ENCODE results near the gene ATG5. TPM values are rescaled to one million over a fixed set of nuclear protein-coding genes. Genes with fewer than 3 reads are reported as not detected.
"Not testable (repeated sequence)": the region's sequence is repeated elsewhere in the genome, so short reads cannot be mapped to it uniquely, and the experiment has no call there.

The ATG5 gene
- total RNA-seq, 4 donors from 2014 or later: 25.3 to 47.8 (median 35.2) TPM

- H3K27ac ChIP-seq (replicated peaks in 1 of 4): no peak overlapping the region
- WGBS: 87% methylated on average over 4 of the region's 4 CpGs
- no peak for DNase-seq (ENCODE audit: extremely low spot score)
- H3K36me3 ChIP-seq: no peaks in the 10 kb centered on the region
- intact Hi-C loops (cut with DNase I): no loop called here
- no peaks in the 10 kb centered on the region for H3K27me3 ChIP-seq
- no peaks in the 10 kb centered on the region for H3K4me1 ChIP-seq
- TF ChIP-seq POLR2AphosphoS5 (IDR thresholded peaks at IDR 0.05) (no peak), EP300 (IDR thresholded peaks at IDR 0.05) (no peak), CTCF (IDR thresholded peaks at IDR 0.05) (no peak), POLR2A (IDR thresholded peaks at IDR 0.05; ENCODE audit: low read depth) (no peak)
- no peaks in the 10 kb centered on the region for H3K9me3 ChIP-seq
- H3K4me3 ChIP-seq: no peak overlapping the region
Measured at GRCh38 chr6:106152952-106153351, 172.6 kb downstream of the ATG5 start.

- DNase-seq (ENCODE audit: extremely low spot score): not testable (repeated sequence)
- 87% methylated on average over 3 of the region's 3 CpGs for WGBS
Measured at GRCh38 chr6:106152476-106152875, 173.1 kb downstream of the ATG5 start.

GRCh38 chr6:106149472-106150069, 176.0 kb downstream of the ATG5 start:
- 88% methylated on average over 1 of the region's 1 CpG for WGBS
- H3K27ac ChIP-seq (replicated peaks in 1 of 4): no peak overlapping the region
- H3K9me3 ChIP-seq: no peaks in the 10 kb centered on the region
- DNase-seq (ENCODE audit: extremely low spot score): no peak
- no peak overlapping the region for H3K4me3 ChIP-seq
- peaks cover 0 to 4% (median 0%) of the 10 kb centered on the region in 4 donors for H3K27me3 ChIP-seq
- no peaks in the 10 kb centered on the region for H3K4me1 ChIP-seq
- H3K36me3 ChIP-seq: no peaks in the 10 kb centered on the region
- TF ChIP-seq POLR2A (IDR thresholded peaks at IDR 0.05; ENCODE audit: low read depth) (no peak), CTCF (IDR thresholded peaks at IDR 0.05) (no peak), POLR2AphosphoS5 (IDR thresholded peaks at IDR 0.05) (no peak), EP300 (IDR thresholded peaks at IDR 0.05) (no peak)
- intact Hi-C loops (cut with DNase I): no loop called here

More at GRCh38 chr6:106152476-106152875, 173.1 kb downstream of the ATG5 start:
- intact Hi-C loops (cut with DNase I); H3K36me3 ChIP-seq; H3K27ac ChIP-seq (replicated peaks in 1 of 4); H3K9me3 ChIP-seq; H3K27me3 ChIP-seq; H3K4me3 ChIP-seq; H3K4me1 ChIP-seq: not testable (repeated sequence)

- no peak overlapping the region for H3K27ac ChIP-seq (replicated peaks in 1 of 4)
- intact Hi-C loops (cut with DNase I): no loop called here
- H3K9me3 ChIP-seq: no peaks in the 10 kb centered on the region
- no peak for DNase-seq (ENCODE audit: extremely low spot score)
- 92% methylated on average over 1 of the region's 2 CpGs for WGBS
- no peaks in the 10 kb centered on the region for H3K36me3 ChIP-seq
- no peaks in the 10 kb centered on the region for H3K4me1 ChIP-seq
- peaks cover 0 to 4% (median 0%) of the 10 kb centered on the region in 4 donors for H3K27me3 ChIP-seq
- H3K4me3 ChIP-seq: no peak overlapping the region
- TF ChIP-seq POLR2AphosphoS5 (IDR thresholded peaks at IDR 0.05) (no peak), CTCF (IDR thresholded peaks at IDR 0.05) (no peak), POLR2A (IDR thresholded peaks at IDR 0.05; ENCODE audit: low read depth) (no peak), EP300 (IDR thresholded peaks at IDR 0.05) (no peak)
Measured at GRCh38 chr6:106147476-106147875, 178.1 kb downstream of the ATG5 start.

GRCh38 chr6:106146852-106147351, 178.7 kb downstream of the ATG5 start:
- no peak for TF ChIP-seq POLR2A (IDR thresholded peaks at IDR 0.05; ENCODE audit: low read depth)
- no peak for TF ChIP-seq POLR2AphosphoS5 (IDR thresholded peaks at IDR 0.05)
- TF ChIP-seq CTCF (IDR thresholded peaks at IDR 0.05): no peak
- TF ChIP-seq EP300 (IDR thresholded peaks at IDR 0.05): no peak
- DNase-seq (ENCODE audit: extremely low spot score): no peak
- Histone ChIP-seq H3K27me3 (peaks cover 0 to 4% (median 0%) of the 10 kb centered on the region in 4 donors), H3K4me3 (no peak overlapping the region), H3K36me3 (no peaks in the 10 kb centered on the region), H3K4me1 (no peaks in the 10 kb centered on the region), H3K27ac (replicated peaks in 1 of 4) (no peak overlapping the region), H3K9me3 (no peaks in the 10 kb centered on the region)
- intact Hi-C loops (cut with DNase I): no loop called here
- 86% methylated on average over 2 of the region's 2 CpGs for WGBS
